Karpas-422 (cell line): ENCODE measurements around the gene MPZL2. TPM values are rescaled to one million over a fixed set of nuclear protein-coding genes. Genes with fewer than 3 reads are reported as not detected.

Experiments used
- DNase-seq: peaks from one replicate; pipeline ENCODE4 v3.0.0-alpha.2; 2015
- H2AFZ ChIP-seq: fragments of 200-600 bp; sonication (generic); 2 replicates; pipeline ENCODE4 v1.6.1; 2014; ENCODE audit warnings: antibody characterized with exemption, low read length, mixed read lengths
- H3K27ac ChIP-seq: fragments of 200-600 bp; sonication (generic); 2 replicates; pipeline ENCODE4 v1.5.1; 2014; ENCODE audit warnings: mild to moderate bottlenecking, low read length, moderate library complexity
- H3K27me3 ChIP-seq: fragments of 200-600 bp; sonication (generic); 2 replicates; pipeline ENCODE4 v1.6.1; 2014; ENCODE audit warnings: low read length, mixed read lengths
- H3K36me3 ChIP-seq: fragments of 200-600 bp; sonication (generic); 2 replicates; pipeline ENCODE4 v1.6.1; 2014; ENCODE audit warnings: low read length, mixed read lengths; ENCODE audit not compliant: insufficient read depth
- H3K4me1 ChIP-seq: fragments of 200-600 bp; sonication (generic); 2 replicates; pipeline ENCODE4 v1.6.1; 2014; ENCODE audit warnings: mild to moderate bottlenecking, low read length, mixed read lengths
- H3K4me2 ChIP-seq: fragments of 200-600 bp; sonication (generic); 2 replicates; pipeline ENCODE4 v1.6.1; 2014; ENCODE audit warnings: low read length, low read depth, mild to moderate bottlenecking; ENCODE audit not compliant: poor library complexity, severe bottlenecking
- H3K4me3 ChIP-seq: fragments of 200-600 bp; sonication (generic); 2 replicates; pipeline ENCODE4 v1.5.1; 2014; ENCODE audit warnings: mild to moderate bottlenecking, antibody characterized with exemption, low read length, mixed read lengths
- H3K79me2 ChIP-seq: fragments of 200-600 bp; sonication (generic); 2 replicates; pipeline ENCODE4 v1.6.1; 2014; ENCODE audit warnings: mild to moderate bottlenecking, low read length, mixed read lengths
- H3K9ac ChIP-seq: fragments of 200-600 bp; sonication (generic); 2 replicates; pipeline ENCODE4 v1.6.0; 2014; ENCODE audit warnings: low read length
- H3K9me2 ChIP-seq: fragments of 200-600 bp; sonication (generic), shearing (Covaris generic); replicated peaks from 2 replicates; pipeline ENCODE4 v1.6.0; 2014; ENCODE audit warnings: mild to moderate bottlenecking, low read length, moderate library complexity; ENCODE audit not compliant: insufficient read depth
- H3K9me3 ChIP-seq: fragments of 300-700, 200-600 bp; sonication (generic); 2 replicates; pipeline ENCODE4 v1.6.1; 2014; ENCODE audit warnings: low read length, mixed read lengths
- H4K20me1 ChIP-seq: fragments of 200-600 bp; sonication (generic); 2 replicates; pipeline ENCODE4 v1.6.1; 2014; ENCODE audit warnings: mild to moderate bottlenecking, antibody characterized with exemption, low read length, low read depth; ENCODE audit not compliant: insufficient read depth
- total RNA-seq: library from RNA; depleted of rRNA; stranded (reverse); fragments of >200 nt; shearing (Covaris generic); gene quantifications from 2 replicates; pipeline ENCODE4 v1.2.3, GENCODE V29; 2014; ENCODE audit warnings: low replicate concordance

The MPZL2 gene
- total RNA-seq, 1 experiment from 2014 or later, result not detected

- H3K36me3 ChIP-seq, result peaks cover 9% of the 10 kb centered on the region
- no peaks in the 10 kb centered on the region for H3K79me2 ChIP-seq
- no peak for DNase-seq
- no peaks in the 10 kb centered on the region for H4K20me1 ChIP-seq
- H2AFZ ChIP-seq, result no peak overlapping the region
- no peak overlapping the region for H3K4me3 ChIP-seq
- no peak overlapping the region for H3K9ac ChIP-seq
- H3K9me2 ChIP-seq, result no peaks in the 10 kb centered on the region
- H3K27me3 ChIP-seq, result no peaks in the 10 kb centered on the region
- peaks cover 74% of the 10 kb centered on the region for H3K4me1 ChIP-seq
- peaks cover 5% of the 10 kb centered on the region; the same call in 1 of the 2 replicates for H3K9me3 ChIP-seq
- H3K27ac ChIP-seq, result peak overlapping the region; percentile 99
- no peak overlapping the region for H3K4me2 ChIP-seq
These were observed 37.3 kb downstream of the MPZL2 start for GRCh38 chr11:118226781-118227180.

- Histone ChIP-seq H3K27ac (peak overlapping the region; percentile 99), H4K20me1 (no peaks in the 10 kb centered on the region)
- DNase-seq, result no peak
These were observed 37.8 kb downstream of the MPZL2 start for GRCh38 chr11:118226296-118226695.

GRCh38 chr11:118224511-118225188 is 39.4 kb downstream of the MPZL2 start, which contains the start of gene JAML:
Gene JAML (minus strand): TSS chr11:118225011. CDS start chr11:118214866, 10,145 bp downstream.
- H3K27ac ChIP-seq, result peak within 1 kb of the TSS; percentile 99
- H3K9me2 ChIP-seq, result no peaks in the 10 kb centered on the region
- H3K36me3 ChIP-seq, result peaks cover 9% of the 10 kb centered on the region
- peak; percentile 94 for DNase-seq
- H3K4me1 ChIP-seq, result peaks cover 82% of the 10 kb centered on the region
- H3K27me3 ChIP-seq, result no peaks in the 10 kb centered on the region
- peak within 1 kb of the TSS; percentile 82 for H3K4me2 ChIP-seq
- no peaks in the 10 kb centered on the region for H4K20me1 ChIP-seq
- H3K9me3 ChIP-seq, result peaks cover 5% of the 10 kb centered on the region; the same call in 1 of the 2 replicates
- no peak within 1 kb of the TSS for H2AFZ ChIP-seq
- peak within 1 kb of the TSS; percentile 63 for H3K4me3 ChIP-seq
- no peaks in the 10 kb centered on the region for H3K79me2 ChIP-seq
- peak within 1 kb of the TSS; percentile 71 for H3K9ac ChIP-seq

More at GRCh38 chr11:118226296-118226695, 37.8 kb downstream of the MPZL2 start:
- peaks cover 74% of the 10 kb centered on the region for H3K4me1 ChIP-seq
- no peak overlapping the region for H3K4me3 ChIP-seq
- H3K27me3 ChIP-seq, result no peaks in the 10 kb centered on the region
- no peaks in the 10 kb centered on the region for H3K79me2 ChIP-seq
- H2AFZ ChIP-seq, result no peak overlapping the region
- H3K9ac ChIP-seq, result no peak overlapping the region
- peaks cover 5% of the 10 kb centered on the region; the same call in 1 of the 2 replicates for H3K9me3 ChIP-seq
- H3K36me3 ChIP-seq, result peaks cover 9% of the 10 kb centered on the region
- H3K4me2 ChIP-seq, result no peak overlapping the region
- H3K9me2 ChIP-seq, result no peaks in the 10 kb centered on the region

GRCh38 chr11:118223992-118224391 is 40.1 kb downstream of the MPZL2 start:
- H3K9ac ChIP-seq, result peak overlapping the region; percentile 71
- no peaks in the 10 kb centered on the region for H3K9me2 ChIP-seq
- DNase-seq, result peak; percentile 74
- H3K4me1 ChIP-seq, result peaks cover 82% of the 10 kb centered on the region
- H3K4me2 ChIP-seq, result peak overlapping the region; percentile 82
- peak overlapping the region; percentile 63 for H3K4me3 ChIP-seq
- peaks cover 5% of the 10 kb centered on the region; the same call in 1 of the 2 replicates for H3K9me3 ChIP-seq
- H2AFZ ChIP-seq, result no peak overlapping the region
- peaks cover 9% of the 10 kb centered on the region for H3K36me3 ChIP-seq
- H3K27ac ChIP-seq, result peak overlapping the region; percentile 99
- no peaks in the 10 kb centered on the region for H3K27me3 ChIP-seq
- no peaks in the 10 kb centered on the region for H4K20me1 ChIP-seq
- no peaks in the 10 kb centered on the region for H3K79me2 ChIP-seq

- H3K27ac ChIP-seq, result peak overlapping the region; percentile 99
- H3K4me3 ChIP-seq, result peak overlapping the region; percentile 63
These were observed 40.5 kb downstream of the MPZL2 start for GRCh38 chr11:118223570-118223969.

GRCh38 chr11:118222437-118222836 is 41.7 kb downstream of the MPZL2 start:
- H3K4me2 ChIP-seq, result no peak overlapping the region
- peaks cover 82% of the 10 kb centered on the region for H3K4me1 ChIP-seq
- H3K27ac ChIP-seq, result peak overlapping the region; percentile 99; the same call in 1 of the 2 replicates

More at GRCh38 chr11:118223570-118223969, 40.5 kb downstream of the MPZL2 start:
- Histone ChIP-seq H4K20me1 (no peaks in the 10 kb centered on the region), H3K27me3 (no peaks in the 10 kb centered on the region), H3K9me2 (no peaks in the 10 kb centered on the region), H3K4me1 (peaks cover 82% of the 10 kb centered on the region), H3K9ac (peak overlapping the region; percentile 71), H2AFZ (no peak overlapping the region), H3K9me3 (peaks cover 5% of the 10 kb centered on the region; the same call in 1 of the 2 replicates), H3K79me2 (no peaks in the 10 kb centered on the region), H3K36me3 (peaks cover 9% of the 10 kb centered on the region), H3K4me2 (peak overlapping the region; percentile 82)
- DNase-seq, result no peak

GRCh38 chr11:118221419-118221818 is 42.7 kb downstream of the MPZL2 start:
- H3K4me2 ChIP-seq, result no peak overlapping the region
- no peaks in the 10 kb centered on the region for H3K9me2 ChIP-seq
- no peak overlapping the region for H3K9ac ChIP-seq
- H4K20me1 ChIP-seq, result no peaks in the 10 kb centered on the region
- H3K36me3 ChIP-seq, result peaks cover 9% of the 10 kb centered on the region
- no peak overlapping the region for H2AFZ ChIP-seq
- H3K4me1 ChIP-seq, result peaks cover 82% of the 10 kb centered on the region
- H3K4me3 ChIP-seq, result no peak overlapping the region
- no peak overlapping the region for H3K27ac ChIP-seq
- no peaks in the 10 kb centered on the region for H3K27me3 ChIP-seq
- H3K79me2 ChIP-seq, result no peaks in the 10 kb centered on the region
- peaks cover 5% of the 10 kb centered on the region; the same call in 1 of the 2 replicates for H3K9me3 ChIP-seq
- no peak for DNase-seq

More at GRCh38 chr11:118222437-118222836, 41.7 kb downstream of the MPZL2 start:
- H3K9ac ChIP-seq, result no peak overlapping the region
- no peak for DNase-seq
- H3K27me3 ChIP-seq, result no peaks in the 10 kb centered on the region
- H2AFZ ChIP-seq, result no peak overlapping the region
- H3K79me2 ChIP-seq, result no peaks in the 10 kb centered on the region
- no peaks in the 10 kb centered on the region for H4K20me1 ChIP-seq
- H3K9me3 ChIP-seq, result peaks cover 5% of the 10 kb centered on the region; the same call in 1 of the 2 replicates
- no peaks in the 10 kb centered on the region for H3K9me2 ChIP-seq
- no peak overlapping the region for H3K4me3 ChIP-seq
- peaks cover 9% of the 10 kb centered on the region for H3K36me3 ChIP-seq

- Histone ChIP-seq H3K4me3 (no peak overlapping the region), H3K9me3 (no peaks in the 10 kb centered on the region), H3K27ac (no peak overlapping the region), H2AFZ (no peak overlapping the region), H3K36me3 (no peaks in the 10 kb centered on the region), H3K27me3 (no peaks in the 10 kb centered on the region), H4K20me1 (no peaks in the 10 kb centered on the region), H3K79me2 (no peaks in the 10 kb centered on the region), H3K4me1 (peaks cover 84% of the 10 kb centered on the region), H3K9me2 (no peaks in the 10 kb centered on the region), H3K4me2 (no peak overlapping the region), H3K9ac (no peak overlapping the region)
- DNase-seq, result no peak
These were observed 44.4 kb downstream of the MPZL2 start for GRCh38 chr11:118219732-118220131.
